ENCODE results near the gene SND1.

Gene SND1

GRCh38 chr7:128091106-128091505 is 439.1 kb downstream of the SND1 start:
- Histone ChIP-seq H4K20me1 (ENCODE audit: insufficient read depth, low read length) (no peaks in the 10 kb centered on the region), H3K9me2 (replicated peaks; ENCODE audit: insufficient read depth, low read length) (no peaks in the 10 kb centered on the region), H2AFZ (ENCODE audit: low read length) (no peak overlapping the region), H3K27ac (ENCODE audit: low read length) (no peak overlapping the region), H3K79me2 (ENCODE audit: low read length) (no peaks in the 10 kb centered on the region), H3K36me3 (replicated peaks; ENCODE audit: insufficient read depth, low read length) (peaks cover 10% of the 10 kb centered on the region; the same call in 1 of the 2 replicates), H3K27me3 (replicated peaks; ENCODE audit: insufficient read depth, low read length) (no peaks in the 10 kb centered on the region), H3F3A (ENCODE audit: insufficient read depth, low read length) (no peaks in the 10 kb centered on the region), H3K9me3 (replicated peaks; ENCODE audit: insufficient read depth, low read length) (no peaks in the 10 kb centered on the region), H3K9ac (ENCODE audit: low read length) (no peak overlapping the region), H3K4me2 (ENCODE audit: low read depth, low read length) (no peak overlapping the region), H3K4me3 (ENCODE audit: low read length) (no peak overlapping the region), H3K4me1 (ENCODE audit: low read length) (no peaks in the 10 kb centered on the region)
- no peak for TF ChIP-seq EZH2phosphoT487 (IDR thresholded peaks at IDR 0.05; ENCODE audit: low read length)
- no peak for TF ChIP-seq EZH2 (optimal IDR thresholded peaks at IDR 0.05; ENCODE audit: low read depth, low read length)
- TF ChIP-seq, protein P1, sequence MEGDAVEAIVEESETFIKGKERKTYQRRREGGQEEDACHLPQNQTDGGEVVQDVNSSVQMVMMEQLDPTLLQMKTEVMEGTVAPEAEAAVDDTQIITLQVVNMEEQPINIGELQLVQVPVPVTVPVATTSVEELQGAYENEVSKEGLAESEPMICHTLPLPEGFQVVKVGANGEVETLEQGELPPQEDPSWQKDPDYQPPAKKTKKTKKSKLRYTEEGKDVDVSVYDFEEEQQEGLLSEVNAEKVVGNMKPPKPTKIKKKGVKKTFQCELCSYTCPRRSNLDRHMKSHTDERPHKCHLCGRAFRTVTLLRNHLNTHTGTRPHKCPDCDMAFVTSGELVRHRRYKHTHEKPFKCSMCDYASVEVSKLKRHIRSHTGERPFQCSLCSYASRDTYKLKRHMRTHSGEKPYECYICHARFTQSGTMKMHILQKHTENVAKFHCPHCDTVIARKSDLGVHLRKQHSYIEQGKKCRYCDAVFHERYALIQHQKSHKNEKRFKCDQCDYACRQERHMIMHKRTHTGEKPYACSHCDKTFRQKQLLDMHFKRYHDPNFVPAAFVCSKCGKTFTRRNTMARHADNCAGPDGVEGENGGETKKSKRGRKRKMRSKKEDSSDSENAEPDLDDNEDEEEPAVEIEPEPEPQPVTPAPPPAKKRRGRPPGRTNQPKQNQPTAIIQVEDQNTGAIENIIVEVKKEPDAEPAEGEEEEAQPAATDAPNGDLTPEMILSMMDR (IDR thresholded peaks at IDR 0.05; ENCODE audit: low read length), result no peak
- DNase-seq, result no peak

- no peak for DNase-seq
- H3K4me1 ChIP-seq (ENCODE audit: low read length), result no peaks in the 10 kb centered on the region
- no peak overlapping the region for H2AFZ ChIP-seq (ENCODE audit: low read length)
- no peaks in the 10 kb centered on the region for H3K9me3 ChIP-seq (replicated peaks; ENCODE audit: insufficient read depth, low read length)
- H3K4me2 ChIP-seq (ENCODE audit: low read depth, low read length), result no peak overlapping the region
- no peak overlapping the region for H3K9ac ChIP-seq (ENCODE audit: low read length)
- no peaks in the 10 kb centered on the region for H3K27me3 ChIP-seq (replicated peaks; ENCODE audit: insufficient read depth, low read length)
- H3F3A ChIP-seq (ENCODE audit: insufficient read depth, low read length), result no peaks in the 10 kb centered on the region
- no peaks in the 10 kb centered on the region for H3K9me2 ChIP-seq (replicated peaks; ENCODE audit: insufficient read depth, low read length)
- no peaks in the 10 kb centered on the region for H3K79me2 ChIP-seq (ENCODE audit: low read length)
- no peak for TF ChIP-seq EZH2phosphoT487 (IDR thresholded peaks at IDR 0.05; ENCODE audit: low read length)
- TF ChIP-seq, protein P1 (IDR thresholded peaks at IDR 0.05; ENCODE audit: low read length), result no peak
- TF ChIP-seq EZH2 (optimal IDR thresholded peaks at IDR 0.05; ENCODE audit: low read depth, low read length), result no peak
- H3K4me3 ChIP-seq (ENCODE audit: low read length), result no peak overlapping the region
- no peaks in the 10 kb centered on the region for H4K20me1 ChIP-seq (ENCODE audit: insufficient read depth, low read length)
- no peak overlapping the region for H3K27ac ChIP-seq (ENCODE audit: low read length)
- H3K36me3 ChIP-seq (replicated peaks; ENCODE audit: insufficient read depth, low read length), result peaks cover 10% of the 10 kb centered on the region; the same call in 1 of the 2 replicates
These were observed 440.2 kb downstream of the SND1 start for GRCh38 chr7:128092221-128092620.

DNA sequence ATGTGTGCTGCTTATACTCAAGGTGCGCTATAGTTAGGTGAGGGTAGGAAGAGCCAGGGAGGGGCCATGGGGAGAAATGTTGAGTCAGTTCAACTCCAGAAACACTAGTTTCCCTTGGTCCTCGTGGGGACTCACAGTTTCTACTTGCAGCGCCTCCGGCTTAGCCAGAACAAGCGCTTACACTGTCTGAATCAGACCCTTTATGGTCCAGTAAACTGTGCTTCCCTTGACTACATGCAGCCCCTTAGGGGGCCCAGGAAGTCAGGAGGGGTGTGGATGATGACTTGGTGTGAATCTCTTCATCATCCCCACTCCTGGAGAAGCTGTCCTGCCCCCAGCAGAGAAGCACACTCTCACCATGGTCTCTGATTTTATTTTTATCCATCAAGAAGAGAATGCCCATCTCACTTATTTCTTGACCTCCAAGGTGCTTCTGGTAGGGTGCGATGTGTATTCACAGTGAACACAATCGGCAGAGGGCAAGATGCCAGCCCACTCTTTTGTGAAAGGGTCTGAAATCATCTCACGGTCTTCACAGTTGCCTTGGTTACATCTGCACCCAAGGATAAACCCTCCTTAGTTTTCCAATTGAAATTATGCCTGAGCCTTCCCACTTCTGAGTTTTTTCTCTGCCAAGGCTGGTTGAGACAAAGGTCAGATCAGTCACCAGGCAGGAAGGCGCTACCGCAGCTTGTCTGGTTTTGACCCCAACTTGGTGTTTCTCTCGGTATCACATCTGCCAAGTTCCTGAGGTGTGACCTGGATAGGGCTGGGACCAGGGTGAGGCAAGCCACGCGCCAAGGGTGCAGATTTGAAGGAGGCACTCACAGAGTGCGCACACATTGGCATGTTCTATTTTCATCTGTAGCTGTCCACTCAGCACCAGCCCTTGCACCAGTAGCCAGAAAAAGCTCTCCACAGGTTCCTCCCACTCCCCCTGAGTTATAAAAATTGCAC is 441.9 kb downstream of the SND1 start:
- H3K4me2 ChIP-seq (ENCODE audit: low read depth, low read length), result no peak overlapping the region
- no peaks in the 10 kb centered on the region for H3K4me1 ChIP-seq (ENCODE audit: low read length)

More for the DNA sequence above, 441.9 kb downstream of the SND1 start:
- Histone ChIP-seq H3K27ac (ENCODE audit: low read length) (no peak overlapping the region), H3K79me2 (ENCODE audit: low read length) (no peaks in the 10 kb centered on the region), H3K27me3 (replicated peaks; ENCODE audit: insufficient read depth, low read length) (no peaks in the 10 kb centered on the region), H3K36me3 (replicated peaks; ENCODE audit: insufficient read depth, low read length) (0 out of 2 replicates have a peak, but pooled peaks cover 10% of the 10 kb centered on the region), H3K9me2 (replicated peaks; ENCODE audit: insufficient read depth, low read length) (no peaks in the 10 kb centered on the region), H3F3A (ENCODE audit: insufficient read depth, low read length) (no peaks in the 10 kb centered on the region), H2AFZ (ENCODE audit: low read length) (no peak overlapping the region), H3K9me3 (replicated peaks; ENCODE audit: insufficient read depth, low read length) (no peaks in the 10 kb centered on the region), H3K9ac (ENCODE audit: low read length) (no peak overlapping the region), H4K20me1 (ENCODE audit: insufficient read depth, low read length) (no peaks in the 10 kb centered on the region), H3K4me3 (ENCODE audit: low read length) (no peak overlapping the region)
- no peak for DNase-seq
- TF ChIP-seq EZH2phosphoT487 (IDR thresholded peaks at IDR 0.05; ENCODE audit: low read length) (no peak), EZH2 (optimal IDR thresholded peaks at IDR 0.05; ENCODE audit: low read depth, low read length) (no peak)
- TF ChIP-seq, protein P1 (IDR thresholded peaks at IDR 0.05; ENCODE audit: low read length), result no peak

Measured in MM.1S (cell line).